HG03039 (cell line): ENCODE results near the gene NRSN2.
"Not testable (repeated sequence)": the region's sequence is repeated elsewhere in the genome, so short reads cannot be mapped to it uniquely, and the experiment has no call there.

Experiments used
- ATAC-seq: cut with Tn5 transposase; IDR thresholded peaks from one replicate; pipeline ENCODE4 v1.9.1; 2021; ENCODE audit warnings: mild to moderate bottlenecking, moderate library complexity; ENCODE audit not compliant: unreplicated experiment

The NRSN2 gene

GRCh38 chr20:353166-353565, 6.3 kb downstream of the NRSN2 start:
- ATAC-seq = no peak

DNA sequence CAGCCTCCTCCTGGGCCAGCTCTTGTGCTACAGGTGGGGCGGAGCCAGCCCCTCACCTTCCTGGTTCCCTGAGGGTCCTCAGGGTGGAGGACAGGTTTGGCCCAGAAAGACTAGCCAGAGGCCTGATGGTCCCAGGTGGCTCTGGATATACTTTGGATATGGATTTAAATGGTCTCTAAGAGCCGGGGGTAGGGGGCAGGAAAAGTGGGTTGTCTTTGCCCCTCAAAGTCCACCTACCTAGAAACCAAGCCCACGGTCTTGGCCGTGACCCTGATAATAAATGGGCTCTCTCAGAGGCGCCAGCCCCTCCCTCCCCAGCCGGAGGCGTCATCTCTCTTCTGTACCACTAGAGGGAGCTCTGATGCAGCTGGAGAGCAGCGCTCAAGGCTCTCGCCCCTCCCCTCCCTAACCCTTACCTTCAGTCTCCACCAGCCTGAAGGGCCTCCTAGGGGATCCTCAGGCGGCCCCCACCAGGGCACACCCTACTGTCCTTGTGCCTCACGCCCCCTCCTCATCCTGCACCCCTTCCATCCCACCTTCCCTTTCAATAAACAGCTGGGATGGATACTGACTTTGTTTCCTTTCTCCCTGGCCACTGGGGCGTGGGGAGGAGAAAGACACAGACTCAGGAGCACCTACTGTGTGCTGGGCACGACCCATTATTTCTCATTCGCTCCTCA, 7.5 kb downstream of the NRSN2 start:
- ATAC-seq = peak; percentile 82

- ATAC-seq = not testable (repeated sequence)
These were observed 9.2 kb downstream of the NRSN2 start for GRCh38 chr20:356154-356553.

GRCh38 chr20:356745-357144, 9.8 kb downstream of the NRSN2 start:
- ATAC-seq = no peak

DNA sequence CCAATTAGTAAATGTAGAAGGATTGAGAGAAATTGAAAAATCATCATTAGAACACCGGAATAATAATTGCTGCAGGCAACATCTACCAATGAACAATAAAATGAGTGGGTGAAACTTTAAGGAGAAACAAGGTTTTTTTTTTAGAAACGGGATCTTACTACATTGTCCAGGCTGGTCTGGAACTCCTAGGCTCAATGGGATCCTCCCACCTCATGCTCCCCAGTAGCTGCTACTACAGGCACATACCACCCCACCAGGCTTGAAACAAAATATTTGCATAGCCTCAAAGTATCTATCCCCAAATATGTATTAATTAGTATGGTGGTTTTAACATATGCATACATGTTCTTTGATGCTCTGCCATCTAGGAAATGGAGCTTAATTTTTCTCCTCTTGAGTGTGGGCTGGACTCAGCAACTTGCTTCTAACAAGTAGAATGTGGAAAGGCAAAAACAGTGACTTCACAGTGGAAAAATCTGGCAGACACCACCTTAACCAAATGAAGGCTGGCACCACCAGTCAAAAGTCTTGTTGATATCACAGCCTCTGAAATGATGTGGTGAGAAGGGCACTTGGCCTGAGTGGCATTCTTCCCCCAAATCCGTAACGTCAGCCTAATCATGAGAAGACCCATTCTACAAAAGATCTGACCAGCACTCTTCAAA, 12.1 kb downstream of the NRSN2 start:
- no peak for ATAC-seq

- no peak for ATAC-seq
These were observed 14.7 kb downstream of the NRSN2 start for GRCh38 chr20:361561-361960.

DNA sequence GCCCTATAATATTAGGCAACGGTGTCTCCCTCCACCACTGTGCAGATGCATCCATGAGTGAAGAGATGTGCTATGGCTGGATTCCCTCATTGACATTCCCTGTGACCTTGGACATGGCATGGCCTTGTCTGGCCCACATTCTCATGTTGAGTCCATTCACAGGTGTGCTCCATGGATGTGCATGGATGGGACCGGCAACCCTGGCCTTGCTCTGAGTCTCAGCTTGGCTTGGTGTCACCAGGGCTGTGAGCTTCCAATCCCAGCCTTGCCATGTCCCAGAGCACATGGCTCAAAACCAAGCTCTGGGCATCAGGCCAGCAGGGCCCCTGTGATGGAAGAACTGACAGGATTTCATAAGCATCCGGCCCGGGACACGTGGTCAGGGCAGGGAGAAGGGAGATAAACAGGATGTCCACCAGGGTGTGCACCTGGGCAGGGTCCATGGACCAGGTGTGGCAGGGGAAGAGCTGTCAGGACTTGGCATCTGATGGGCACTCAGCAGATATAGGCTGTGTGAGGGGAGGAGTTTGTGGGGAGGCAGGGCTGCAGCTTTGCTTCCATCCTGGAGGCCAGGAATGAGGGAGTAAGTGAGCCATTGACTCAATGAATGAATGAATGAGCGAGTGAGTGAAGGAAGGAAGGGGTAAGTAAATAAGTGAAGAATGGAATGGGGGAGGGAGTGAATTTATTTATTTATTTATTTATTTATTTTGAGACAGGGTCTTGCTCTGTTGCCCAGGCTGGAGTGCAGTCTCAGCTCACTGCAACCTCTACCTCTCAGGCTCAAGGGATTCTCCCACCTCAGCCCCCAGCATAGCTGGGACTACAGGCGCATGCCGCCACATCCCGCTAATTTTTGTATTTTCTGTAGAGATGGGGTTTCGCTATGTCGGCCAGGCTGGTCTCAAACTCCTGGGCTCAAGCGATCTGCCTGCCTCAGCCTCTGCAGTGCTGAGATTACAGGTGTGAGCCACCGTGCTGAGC, 15.7 kb downstream of the NRSN2 start:
- ATAC-seq = no peak

DNA sequence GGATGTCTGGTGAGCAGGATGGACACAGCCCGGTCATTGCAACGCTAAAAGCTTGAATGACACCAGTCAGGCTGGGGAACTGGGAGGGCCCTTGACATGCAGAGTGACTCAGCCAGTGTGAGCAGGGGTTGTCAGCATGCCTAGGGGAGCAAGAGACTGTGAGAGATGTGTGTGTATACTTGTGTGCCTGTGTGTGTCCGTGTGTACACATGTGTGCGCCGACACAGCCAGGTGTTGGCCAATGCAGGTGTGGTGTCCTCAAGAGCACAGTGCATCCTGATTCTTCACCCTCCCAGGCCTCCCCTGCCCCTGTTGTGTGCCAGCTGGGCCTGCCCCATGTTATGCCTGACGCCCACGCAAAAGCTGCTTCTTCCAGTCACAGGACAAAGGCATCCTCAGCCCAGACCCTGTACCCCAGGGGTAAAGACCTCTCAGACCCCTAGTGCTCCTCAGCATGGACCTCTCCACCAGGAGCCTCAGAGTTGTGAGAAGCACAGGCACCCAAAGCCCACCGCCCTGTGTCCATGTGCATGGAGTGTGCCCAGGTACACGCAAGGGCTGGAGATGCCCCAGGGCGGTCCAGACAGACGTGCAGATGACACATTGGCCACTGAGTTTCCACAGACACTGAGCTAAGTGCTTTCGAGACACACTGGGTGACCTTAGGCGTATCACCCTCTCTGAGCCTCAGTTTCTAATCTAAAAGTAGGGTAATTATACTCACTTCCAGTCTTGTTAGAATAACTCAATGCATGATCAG, 16.6 kb downstream of the NRSN2 start:
- ATAC-seq = no peak

GRCh38 chr20:364905-365794, 18.2 kb downstream of the NRSN2 start:
- no peak for ATAC-seq

DNA sequence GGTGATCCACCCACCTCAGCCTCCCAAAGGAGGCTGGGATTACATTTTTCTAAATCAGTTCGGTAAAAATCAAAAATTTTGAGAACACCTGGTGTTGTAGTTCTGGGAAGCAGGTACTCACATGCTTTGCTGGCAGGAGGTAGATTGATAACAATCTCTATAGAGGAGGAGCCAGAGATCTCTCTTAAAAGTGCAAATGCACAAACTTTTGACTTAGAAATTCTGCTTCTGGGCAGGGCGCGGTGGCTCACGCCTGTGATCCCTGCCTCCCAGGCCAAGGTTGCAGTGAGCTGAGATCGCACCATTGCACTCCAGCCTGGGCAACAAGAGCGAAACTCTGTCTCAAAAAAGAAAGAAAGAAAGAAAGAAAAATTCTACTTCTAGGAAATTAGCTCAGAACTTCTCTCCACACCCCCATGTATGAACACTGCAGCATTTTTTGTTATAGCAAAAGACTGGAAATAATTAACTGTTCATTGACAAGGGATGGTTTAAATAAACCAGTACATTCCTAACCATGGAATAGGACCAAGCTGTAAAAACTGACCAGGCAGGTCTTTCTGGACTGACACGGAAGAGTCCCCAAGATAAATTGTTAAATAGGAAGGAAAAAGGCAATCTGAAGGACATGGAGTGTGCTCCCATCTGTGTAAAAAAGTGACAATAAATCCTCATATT, 19.3 kb downstream of the NRSN2 start:
- no peak for ATAC-seq

GRCh38 chr20:366719-367485, 20.0 kb downstream of the NRSN2 start:
- ATAC-seq = no peak

DNA sequence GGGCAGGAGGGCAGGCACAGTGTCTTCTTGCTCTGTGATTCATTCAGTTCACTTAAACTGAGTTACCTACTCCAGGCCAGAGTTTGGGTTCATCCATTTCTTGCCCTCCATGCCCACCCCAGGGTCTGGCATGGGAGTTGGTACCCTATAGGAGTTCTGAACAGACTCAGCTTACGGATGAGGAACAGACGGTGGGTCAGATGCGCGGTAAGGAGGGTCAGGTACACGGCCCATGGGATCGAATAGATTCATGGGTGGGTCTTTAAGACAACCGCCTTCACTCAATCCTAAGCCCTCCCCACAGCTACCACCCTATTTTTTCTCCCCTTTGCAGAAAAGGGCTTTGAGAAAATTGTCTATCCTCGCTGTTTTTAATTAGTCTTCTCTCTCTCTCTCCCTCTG, 20.6 kb downstream of the NRSN2 start:
- no peak for ATAC-seq

DNA sequence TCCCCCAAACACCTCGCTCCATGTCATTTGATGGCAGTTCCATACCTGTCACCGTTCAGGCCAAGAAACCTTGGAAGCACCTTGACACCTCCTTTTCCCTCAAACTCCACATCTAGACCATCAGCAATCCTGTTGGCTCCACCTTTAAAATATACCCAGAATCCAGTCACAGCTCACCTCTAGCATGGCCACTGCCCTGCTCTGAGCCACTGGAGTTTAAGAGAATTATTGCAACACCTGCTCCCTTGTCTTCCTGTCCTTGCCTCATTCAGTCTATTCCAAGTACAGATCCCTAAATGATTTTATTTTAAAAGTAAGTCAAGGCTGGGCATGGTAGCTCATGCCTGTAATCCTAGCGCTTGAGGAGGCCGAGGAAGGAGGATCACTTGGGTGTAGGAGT, 22.0 kb downstream of the NRSN2 start:
- ATAC-seq = no peak

DNA sequence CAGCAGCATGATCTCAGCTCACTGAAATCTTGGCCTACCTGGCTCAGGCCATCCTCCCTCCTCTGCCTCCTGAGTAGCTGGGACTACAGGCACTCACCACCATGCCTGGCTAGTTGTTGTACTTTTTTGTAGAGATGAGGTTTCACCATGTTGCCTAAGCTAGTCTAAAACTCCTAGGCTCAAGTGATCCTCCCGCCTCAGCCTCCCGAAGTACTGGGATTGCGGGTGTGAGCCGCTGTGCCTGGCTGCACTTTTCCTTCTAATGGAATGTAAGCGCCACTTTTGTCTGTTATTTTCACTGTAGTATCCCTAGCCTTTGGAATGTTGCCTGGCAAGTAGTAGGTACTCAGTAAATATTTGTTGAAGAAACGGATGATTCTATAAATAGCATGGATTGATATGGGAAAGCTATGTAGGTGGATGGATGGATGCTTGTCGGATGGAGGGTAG, 23.3 kb downstream of the NRSN2 start:
- ATAC-seq = no peak

DNA sequence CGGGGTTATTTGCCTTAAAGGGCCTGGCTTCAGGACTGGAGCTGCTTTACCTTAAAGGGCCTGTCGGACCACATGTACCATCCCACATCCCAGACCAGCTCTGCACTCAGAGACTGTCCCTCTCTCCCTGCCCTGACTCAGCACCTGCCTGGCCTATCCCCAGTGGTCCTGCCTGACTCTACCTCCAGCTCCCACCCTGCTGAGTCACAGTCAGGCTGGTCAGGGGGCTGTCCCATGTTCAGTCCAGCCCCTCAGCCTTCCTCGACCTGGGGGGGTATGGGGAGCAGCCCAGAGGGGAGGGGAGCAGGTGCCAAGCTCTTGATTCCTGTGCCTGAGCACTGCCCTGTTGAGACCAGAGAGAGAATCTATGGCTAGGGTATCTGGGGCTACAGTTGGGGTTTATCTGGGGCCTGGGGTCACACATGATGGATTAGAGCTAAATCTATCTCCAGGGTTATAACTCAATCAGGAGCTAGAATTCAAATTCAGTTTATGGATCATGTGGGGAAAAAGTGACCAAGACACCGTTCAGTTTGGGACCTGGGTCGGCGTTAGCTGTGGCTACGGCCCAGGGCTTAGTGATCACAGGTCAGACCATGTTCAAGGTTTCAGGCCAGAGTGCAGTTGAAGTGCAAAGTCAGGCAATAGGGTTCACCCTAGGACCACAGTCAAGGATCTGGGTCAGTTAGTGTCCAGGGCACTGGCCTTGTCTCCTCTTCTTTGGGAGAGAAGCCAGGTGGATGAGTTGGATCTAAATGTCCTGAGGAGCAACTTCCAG, 24.3 kb downstream of the NRSN2 start:
- ATAC-seq = no peak

- ATAC-seq = no peak
These were observed 25.0 kb downstream of the NRSN2 start for GRCh38 chr20:371755-372542.

DNA sequence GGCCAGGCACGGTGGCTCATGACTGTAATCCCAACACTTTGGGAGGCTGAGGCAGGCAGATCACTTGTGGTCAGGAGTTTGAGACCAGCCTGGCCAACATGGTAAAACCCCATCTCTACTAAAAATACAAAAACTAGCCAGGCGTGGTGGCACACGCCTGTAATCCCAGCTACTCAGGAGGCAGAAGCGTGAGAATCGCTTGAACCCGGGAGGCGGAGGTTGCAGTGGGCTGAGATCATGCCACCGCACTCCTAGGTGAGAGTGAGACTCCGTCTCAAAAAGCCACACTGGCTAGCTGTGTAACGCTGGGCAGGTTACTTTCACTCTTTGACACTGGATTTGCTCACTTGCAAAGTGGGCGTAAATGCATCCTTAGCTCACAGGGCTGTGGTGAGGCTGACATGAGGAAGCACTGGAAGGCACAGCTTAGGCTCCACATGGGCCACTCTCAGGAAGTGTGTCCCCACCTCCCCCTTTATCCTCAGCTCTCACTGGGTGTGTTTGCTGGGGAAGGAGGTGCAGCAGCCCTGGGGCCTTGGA, 25.7 kb downstream of the NRSN2 start:
- ATAC-seq = not testable (repeated sequence)
